ENCODE results near the gene FRMPD1.
A peak's percentile ranks its signal among the peaks of the same experiment; 100 is the strongest.
"Not testable (repeated sequence)": the region's sequence is repeated elsewhere in the genome, so short reads cannot be mapped to it uniquely, and the experiment has no call there.

Gene FRMPD1

GRCh38 chr9:37650873-37651768 is at the start of gene FRMPD1:
Gene FRMPD1, plus strand, starts transcription at chr9:37650954. Its CDS starts 41,688 bp downstream, at chr9:37692642.
- DNase-seq, result peak; percentile 31

- DNase-seq, result not testable (repeated sequence)
These were observed 48.7 kb upstream of the FRMPD1 start for GRCh38 chr9:37602061-37602460.

- no peak for DNase-seq
These were observed 47.9 kb upstream of the FRMPD1 start for GRCh38 chr9:37602817-37603216.

GRCh38 chr9:37604296-37604695 is 46.5 kb upstream of the FRMPD1 start:
- no peak for DNase-seq

- no peak for DNase-seq
These were observed 42.5 kb upstream of the FRMPD1 start for GRCh38 chr9:37608250-37608649.

GRCh38 chr9:37609735-37610397 is 40.9 kb upstream of the FRMPD1 start:
- no peak for DNase-seq

- DNase-seq, result no peak
These were observed 39.7 kb upstream of the FRMPD1 start for GRCh38 chr9:37611014-37611413.

GRCh38 chr9:37611961-37612360 is 38.8 kb upstream of the FRMPD1 start:
- no peak for DNase-seq

GRCh38 chr9:37617161-37617560 is 33.6 kb upstream of the FRMPD1 start:
- DNase-seq, result no peak

GRCh38 chr9:37617832-37618231 is 32.9 kb upstream of the FRMPD1 start:
- DNase-seq, result no peak

GRCh38 chr9:37618817-37619216 is 31.9 kb upstream of the FRMPD1 start:
- no peak for DNase-seq

- DNase-seq, result no peak
These were observed 30.9 kb upstream of the FRMPD1 start for GRCh38 chr9:37619806-37620205.

- no peak for DNase-seq
These were observed 30.4 kb upstream of the FRMPD1 start for GRCh38 chr9:37620396-37620795.

- no peak for DNase-seq
These were observed 29.3 kb upstream of the FRMPD1 start for GRCh38 chr9:37621273-37622121.

- DNase-seq, result no peak
These were observed 28.3 kb upstream of the FRMPD1 start for GRCh38 chr9:37622462-37622861.

- no peak for DNase-seq
These were observed 27.5 kb upstream of the FRMPD1 start for GRCh38 chr9:37623267-37623666.

- no peak for DNase-seq
These were observed 26.7 kb upstream of the FRMPD1 start for GRCh38 chr9:37624073-37624472.

GRCh38 chr9:37625036-37625757 is 25.6 kb upstream of the FRMPD1 start:
- no peak for DNase-seq

- DNase-seq, result no peak
These were observed 25.0 kb upstream of the FRMPD1 start for GRCh38 chr9:37625758-37626147.

- DNase-seq, result no peak
These were observed 24.0 kb upstream of the FRMPD1 start for GRCh38 chr9:37626708-37627292.

GRCh38 chr9:37632479-37632878 is 18.3 kb upstream of the FRMPD1 start:
- no peak for DNase-seq

- no peak for DNase-seq
These were observed 14.9 kb upstream of the FRMPD1 start for GRCh38 chr9:37635808-37636207.

All from activated gamma-delta T cell treated with Interleukin-2 at 50 U/mL for 16 hours (primary cell).